GM18858 (cell line): ENCODE measurements around the gene KAT6B.

Source experiments
- ATAC-seq: cut with Tn5 transposase; IDR thresholded peaks from one replicate; pipeline ENCODE4 v1.9.1; 2021; ENCODE audit not compliant: unreplicated experiment

KAT6B gene

DNA sequence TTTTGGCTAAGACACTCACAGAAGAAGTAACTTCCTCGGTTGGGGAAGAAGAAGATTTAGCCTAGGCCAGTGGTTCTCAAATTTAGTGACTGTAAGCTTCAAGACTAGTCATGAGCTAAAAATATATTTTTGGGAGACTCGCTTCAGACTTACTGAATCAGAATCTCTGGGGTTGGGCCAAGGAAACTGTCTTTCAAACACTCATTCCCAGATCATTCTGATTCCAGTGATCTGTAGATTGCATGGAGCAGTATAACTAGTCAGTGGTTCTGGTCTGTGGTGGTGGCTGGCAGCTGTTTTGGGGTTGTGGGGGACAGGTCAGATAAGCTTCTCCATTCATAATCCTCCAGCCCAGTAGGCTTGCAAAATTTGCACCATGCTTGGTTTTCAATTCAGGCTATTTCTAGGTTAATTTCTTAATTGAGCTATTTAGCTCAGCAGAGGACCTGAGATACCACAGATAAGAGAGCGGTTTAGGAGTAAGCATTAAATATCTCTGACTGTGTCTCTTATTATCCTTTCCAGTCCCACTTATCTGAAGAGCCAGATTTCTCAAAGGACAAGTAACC, 3.8 kb upstream of the KAT6B start:
- no peak for ATAC-seq

- ATAC-seq, result no peak
Observed at GRCh38 chr10:74823791-74824183, 2.6 kb upstream of the KAT6B start.

DNA sequence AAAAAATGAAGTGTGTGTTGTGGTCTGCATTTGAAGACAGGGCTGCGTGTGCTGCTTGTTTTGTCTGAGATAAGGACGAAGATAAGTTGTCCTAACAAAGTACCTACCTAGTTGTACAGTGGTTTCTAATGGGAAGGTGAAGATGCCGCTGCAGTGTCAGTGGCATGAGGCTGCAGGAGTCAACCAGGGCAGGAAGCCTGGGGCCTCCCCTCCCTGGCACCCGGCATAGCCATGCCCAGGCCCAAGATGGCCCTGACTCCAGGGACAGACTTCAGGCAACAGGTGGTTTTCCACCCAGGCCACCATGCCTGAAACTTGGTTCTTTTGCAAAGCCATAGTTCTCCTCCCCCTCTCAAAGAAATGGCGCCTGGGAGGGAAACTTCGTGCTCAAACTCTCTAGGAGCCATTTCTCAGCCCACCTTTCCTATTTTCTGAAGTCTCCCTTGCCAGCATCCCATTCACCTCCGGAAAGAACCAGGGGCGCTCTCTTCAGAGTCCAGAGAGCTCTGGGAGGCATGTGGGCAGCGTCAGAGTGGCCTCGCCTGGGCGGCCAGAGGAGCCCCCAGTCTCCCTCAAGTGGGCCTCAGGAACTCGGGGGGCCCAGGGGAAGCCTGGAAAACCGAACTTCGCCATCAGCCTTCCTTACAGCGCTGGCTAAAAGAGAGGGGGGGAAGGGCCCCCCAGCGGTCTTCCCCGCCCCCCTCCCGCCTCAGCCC, 2.1 kb upstream of the KAT6B start:
- no peak for ATAC-seq

DNA sequence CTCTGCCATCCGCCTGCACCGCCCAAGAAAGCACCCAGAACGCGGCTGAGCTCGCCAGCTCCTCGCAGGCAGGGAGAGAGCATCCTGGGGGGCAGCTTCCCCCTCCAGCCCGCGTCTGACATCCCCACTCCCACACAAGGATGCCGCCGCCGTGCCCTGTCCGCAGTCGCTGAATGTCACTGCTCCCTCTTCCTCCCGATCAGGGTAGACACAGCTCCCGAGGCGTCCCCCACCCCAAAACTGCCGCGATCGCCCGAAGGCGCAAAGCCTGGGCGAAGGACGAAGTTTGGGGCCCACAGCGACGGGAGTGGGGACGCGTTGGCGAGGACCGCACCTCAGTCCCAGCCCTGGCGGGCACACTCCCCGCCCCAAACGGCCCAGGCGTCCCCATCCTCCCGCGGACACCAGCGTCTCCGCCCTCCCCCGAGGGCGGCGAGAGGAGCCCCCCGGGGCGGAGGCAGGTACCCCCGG, 1.5 kb upstream of the KAT6B start:
- no peak for ATAC-seq

DNA sequence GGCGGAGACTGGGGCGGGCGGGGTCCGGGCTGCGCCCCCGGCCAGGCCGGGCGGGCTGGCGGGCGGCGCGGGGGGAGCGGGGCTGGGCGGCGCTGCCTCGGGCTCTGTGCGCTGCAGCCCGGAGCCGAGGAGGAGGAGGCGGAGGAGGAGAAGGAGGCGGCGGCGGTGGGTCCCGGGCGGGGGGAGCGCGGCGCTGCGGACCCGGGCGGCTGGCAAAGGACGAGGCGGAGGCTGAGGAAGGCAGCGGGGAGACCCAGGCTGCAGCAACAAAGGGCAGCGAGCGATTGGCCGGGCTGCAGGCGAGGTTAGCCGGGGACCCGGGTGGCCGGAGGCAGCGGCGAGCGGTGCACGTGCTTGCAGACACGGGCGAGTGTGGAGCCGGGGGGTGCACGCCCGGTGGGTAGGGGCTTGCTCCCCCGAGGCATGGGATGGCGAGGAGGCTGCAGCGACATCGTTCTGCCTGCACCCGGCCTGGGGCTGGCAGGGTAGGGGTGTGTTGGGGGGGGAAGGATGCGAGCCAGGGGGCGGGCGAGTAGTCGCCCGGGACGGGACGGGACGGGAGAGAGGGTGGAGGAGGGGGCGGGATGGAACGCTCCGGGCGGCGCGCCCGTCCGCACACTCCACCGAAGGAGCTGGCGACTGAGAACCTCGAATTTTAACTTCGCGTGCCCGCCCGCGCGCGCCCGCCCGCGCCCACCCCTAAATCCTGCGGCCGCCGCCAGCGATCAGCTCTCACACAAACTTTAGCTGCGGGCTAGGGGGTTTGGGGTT, 844 bp upstream of the KAT6B start:
- no peak for ATAC-seq

DNA sequence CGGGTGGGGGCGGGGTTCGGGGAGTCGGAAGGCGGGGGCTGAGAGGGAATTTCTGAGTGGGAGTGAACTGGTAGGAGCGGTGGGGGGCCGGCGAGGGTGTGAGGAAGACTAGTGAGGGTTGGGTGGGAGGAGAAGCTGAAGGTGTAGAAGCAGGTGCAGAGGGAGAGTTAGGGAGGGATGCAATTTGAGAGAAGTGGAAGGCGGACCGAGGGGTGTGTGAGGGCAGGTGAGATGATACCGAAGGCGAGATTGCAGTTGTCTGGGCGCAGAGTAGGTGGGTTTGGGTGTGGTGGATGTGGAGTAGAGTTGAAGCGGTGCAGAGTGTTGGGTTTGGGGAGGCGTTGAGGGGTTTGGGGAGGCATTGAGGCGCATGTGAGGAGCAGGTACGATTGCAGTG, 643 bp downstream of the KAT6B start:
- no peak for ATAC-seq

GRCh38 chr10:74827694-74828093, 1.3 kb downstream of the KAT6B start:
- ATAC-seq, result no peak

- ATAC-seq, result no peak
Observed at GRCh38 chr10:74828946-74829345, 2.5 kb downstream of the KAT6B start.

GRCh38 chr10:74831518-74832120, 5.2 kb downstream of the KAT6B start:
- no peak for ATAC-seq

- ATAC-seq, result no peak
Observed at GRCh38 chr10:74835963-74836362, 9.6 kb downstream of the KAT6B start.

- no peak for ATAC-seq
Observed at GRCh38 chr10:74836877-74837276, 10.5 kb downstream of the KAT6B start.

GRCh38 chr10:74837743-74838142, 11.3 kb downstream of the KAT6B start:
- ATAC-seq, result no peak

- no peak for ATAC-seq
Observed at GRCh38 chr10:74839708-74840107, 13.3 kb downstream of the KAT6B start.

- ATAC-seq, result no peak
Observed at GRCh38 chr10:74841265-74841973, 15.0 kb downstream of the KAT6B start.

GRCh38 chr10:74842301-74842954, 16.0 kb downstream of the KAT6B start:
- no peak for ATAC-seq

DNA sequence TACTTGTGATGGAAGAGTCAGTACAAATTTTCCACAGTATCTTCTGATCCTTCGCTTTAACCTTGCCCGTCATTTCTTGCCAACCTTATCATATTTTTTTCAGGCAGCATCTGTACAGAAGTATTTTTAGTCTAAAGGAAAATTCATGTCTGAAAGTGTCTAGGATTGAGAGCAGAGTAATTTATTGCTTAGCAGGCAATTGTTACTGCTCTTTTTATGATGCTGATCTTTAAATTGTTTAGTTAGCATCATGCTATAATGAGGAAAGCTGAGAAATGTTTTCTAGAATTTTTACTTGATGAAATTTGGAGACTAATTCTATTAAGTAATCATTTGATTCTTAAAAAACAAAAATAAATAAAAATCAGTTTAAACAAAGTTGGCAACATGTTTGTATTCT, 20.6 kb downstream of the KAT6B start:
- ATAC-seq, result no peak

- no peak for ATAC-seq
Observed at GRCh38 chr10:74851831-74852230, 25.4 kb downstream of the KAT6B start.

- ATAC-seq, result no peak
Observed at GRCh38 chr10:74852381-74852780, 26.0 kb downstream of the KAT6B start.

DNA sequence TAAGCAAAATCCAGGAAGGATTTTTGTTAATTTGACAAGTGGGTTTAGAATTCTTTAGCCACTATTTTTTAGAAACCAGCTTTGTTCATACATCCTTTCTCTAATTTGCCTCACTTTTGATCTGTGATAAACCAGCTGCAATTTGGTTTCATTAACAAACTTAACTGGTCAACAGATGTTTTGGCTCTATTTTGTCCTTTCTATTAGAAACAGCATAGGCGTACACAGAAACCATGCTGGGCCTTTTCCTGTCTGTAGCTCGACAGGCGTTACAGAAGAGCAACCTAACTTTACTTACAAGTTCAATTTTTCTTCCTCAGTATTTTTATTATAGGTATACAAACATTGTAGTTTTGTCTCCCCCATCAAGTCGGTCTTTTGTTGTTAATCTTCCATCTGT, 28.2 kb downstream of the KAT6B start:
- no peak for ATAC-seq

GRCh38 chr10:74855027-74855426, 28.6 kb downstream of the KAT6B start:
- no peak for ATAC-seq

GRCh38 chr10:74855439-74855838, 29.0 kb downstream of the KAT6B start:
- ATAC-seq, result no peak
